Stimulated activated CD8-positive, alpha-beta memory T cell treated with anti-CD3 and anti-CD28 coated beads, Interleukin-2, amount 100 ng/mL, for 48 hours (primary cell): ENCODE data around the gene FMNL2.

Experiments
- DNase-seq, 2 donors: peaks; one replicate each; pipeline ENCODE4 v3.0.0-alpha.2; 2020; ENCODE audit warnings: low read depth in 2 of 2

FMNL2 gene

GRCh38 chr2:152339556-152340286, 4.7 kb downstream of the FMNL2 start:
- DNase-seq = no peak

GRCh38 chr2:152342259-152343046, 7.5 kb downstream of the FMNL2 start:
- DNase-seq = no peak

- DNase-seq = no peak
Observed at GRCh38 chr2:152343426-152343825, 8.5 kb downstream of the FMNL2 start.

- DNase-seq = no peak
Observed at GRCh38 chr2:152344579-152345195, 9.7 kb downstream of the FMNL2 start.

- no peak for DNase-seq
Observed at GRCh38 chr2:152347076-152347475, 12.1 kb downstream of the FMNL2 start.

- no peak for DNase-seq
Observed at GRCh38 chr2:152348388-152348787, 13.4 kb downstream of the FMNL2 start.

GRCh38 chr2:152349416-152349815, 14.4 kb downstream of the FMNL2 start:
- no peak for DNase-seq

- no peak for DNase-seq
Observed at GRCh38 chr2:152350155-152350679, 15.2 kb downstream of the FMNL2 start.

GRCh38 chr2:152352616-152353015, 17.6 kb downstream of the FMNL2 start:
- no peak for DNase-seq

GRCh38 chr2:152353364-152353763, 18.4 kb downstream of the FMNL2 start:
- DNase-seq = no peak

GRCh38 chr2:152354069-152354755, 19.2 kb downstream of the FMNL2 start:
- no peak for DNase-seq

GRCh38 chr2:152354909-152355308, 19.9 kb downstream of the FMNL2 start:
- no peak for DNase-seq

GRCh38 chr2:152355409-152355831, 20.4 kb downstream of the FMNL2 start:
- no peak for DNase-seq

- DNase-seq = no peak
Observed at GRCh38 chr2:152359573-152360363, 24.8 kb downstream of the FMNL2 start.

- DNase-seq = no peak
Observed at GRCh38 chr2:152363936-152364335, 29.0 kb downstream of the FMNL2 start.

- no peak for DNase-seq
Observed at GRCh38 chr2:152367547-152368390, 32.8 kb downstream of the FMNL2 start.

- no peak for DNase-seq
Observed at GRCh38 chr2:152369176-152369860, 34.3 kb downstream of the FMNL2 start.

- no peak for DNase-seq
Observed at GRCh38 chr2:152370783-152371182, 35.8 kb downstream of the FMNL2 start.

GRCh38 chr2:152372438-152372984, 37.5 kb downstream of the FMNL2 start:
- no peak for DNase-seq
